Astrocyte of the cerebellum (primary cell): ENCODE results near the gene CHID1.
A peak's percentile ranks its signal among the peaks of the same experiment; 100 is the strongest.

Source experiments
- DNase-seq: peaks from one replicate; pipeline ENCODE4 v3.0.0-alpha.2; 2011; ENCODE audit warnings: low read depth
- H3K4me3 ChIP-seq: 2 replicates; pipeline ENCODE4 v1.5.1; 2011; ENCODE audit warnings: mild to moderate bottlenecking, low read depth, low read length, moderate library complexity
- CTCF ChIP-seq: IDR thresholded peaks from 2 replicates; pipeline ENCODE4 v1.5.1; 2012; ENCODE audit warnings: low read length, low read depth, moderate library complexity, mild to moderate bottlenecking; ENCODE audit errors: missing control alignments
- in situ Hi-C: cut with HindIII; loops from 2 replicates; pipeline ENCODE4 v1.10.0; 2017; ENCODE audit warnings: low sequenced_read_pairs

Gene CHID1

GRCh38 chr11:875769-876301 is 34.8 kb downstream of the CHID1 start:
- TF ChIP-seq CTCF, result no peak
- no peak overlapping the region for H3K4me3 ChIP-seq
- in situ Hi-C loops, result no loop called here
- no peak for DNase-seq

- H3K4me3 ChIP-seq, result no peak overlapping the region
- in situ Hi-C loops, result no loop called here
- TF ChIP-seq CTCF, result no peak
- DNase-seq, result no peak
These were observed 35.4 kb downstream of the CHID1 start for GRCh38 chr11:875203-875602.

- no peak overlapping the region for H3K4me3 ChIP-seq
- no peak for TF ChIP-seq CTCF
- in situ Hi-C loops, result no loop called here
- no peak for DNase-seq
These were observed 36.9 kb downstream of the CHID1 start for GRCh38 chr11:873706-874105.

- TF ChIP-seq CTCF, result no peak
- no peak overlapping the region for H3K4me3 ChIP-seq
- DNase-seq, result no peak
- in situ Hi-C loops, result no loop called here
These were observed 37.8 kb downstream of the CHID1 start for GRCh38 chr11:872799-873198.

- in situ Hi-C loops, result no loop called here
- no peak for TF ChIP-seq CTCF
These were observed 39.1 kb downstream of the CHID1 start for GRCh38 chr11:871472-871871.

GRCh38 chr11:870418-870817 is 40.2 kb downstream of the CHID1 start:
- H3K4me3 ChIP-seq, result no peak overlapping the region
- TF ChIP-seq CTCF, result no peak
- in situ Hi-C loops, result no loop called here
- no peak for DNase-seq

More at GRCh38 chr11:871472-871871, 39.1 kb downstream of the CHID1 start:
- no peak for DNase-seq
- no peak overlapping the region for H3K4me3 ChIP-seq

GRCh38 chr11:870127-870413 is 40.5 kb downstream of the CHID1 start:
- in situ Hi-C loops, result no loop called here
- no peak for DNase-seq
- peak; percentile 9 for TF ChIP-seq CTCF
- H3K4me3 ChIP-seq, result no peak overlapping the region
